Measurements from ENCODE around the gene DLG3.

The DLG3 gene

GRCh38 chrX:70442224-70442623, 2.4 kb upstream of the DLG3 start:
- H3K9me3 ChIP-seq (ENCODE audit: insufficient read depth, low read length, severe bottlenecking): no peaks in the 10 kb centered on the region
- H3K79me2 ChIP-seq (ENCODE audit: insufficient read depth, low read length): no peaks in the 10 kb centered on the region
- ATAC-seq (ENCODE audit: insufficient read depth, low read depth) (no peak), DNase-seq (no peak)
- peaks cover 3% of the 10 kb centered on the region for H3K27me3 ChIP-seq (ENCODE audit: insufficient read depth, low read length, poor library complexity)
- H3K9ac ChIP-seq (ENCODE audit: low read depth, low read length): no peak overlapping the region
- H3K27ac ChIP-seq (ENCODE audit: low read length): no peak overlapping the region
- H3K36me3 ChIP-seq (ENCODE audit: insufficient read depth, low read length): no peaks in the 10 kb centered on the region
- H4K20me1 ChIP-seq (ENCODE audit: insufficient read depth, low read length): no peaks in the 10 kb centered on the region
- H3K4me2 ChIP-seq (ENCODE audit: insufficient read depth, low read length): no peak overlapping the region
- no peaks in the 10 kb centered on the region for H3K4me1 ChIP-seq (ENCODE audit: insufficient read depth, low read length)
- no peak overlapping the region for H2AFZ ChIP-seq (ENCODE audit: low read depth, low read length)
- H3K4me3 ChIP-seq (ENCODE audit: low read depth in 1 of 2, low read length in 2 of 2): no peak overlapping the region
- no peak for TF ChIP-seq EZH2 (IDR thresholded peaks at IDR 0.05; ENCODE audit: borderline replicate concordance, low read depth, low read length, severe bottlenecking)
- TF ChIP-seq, protein P1, sequence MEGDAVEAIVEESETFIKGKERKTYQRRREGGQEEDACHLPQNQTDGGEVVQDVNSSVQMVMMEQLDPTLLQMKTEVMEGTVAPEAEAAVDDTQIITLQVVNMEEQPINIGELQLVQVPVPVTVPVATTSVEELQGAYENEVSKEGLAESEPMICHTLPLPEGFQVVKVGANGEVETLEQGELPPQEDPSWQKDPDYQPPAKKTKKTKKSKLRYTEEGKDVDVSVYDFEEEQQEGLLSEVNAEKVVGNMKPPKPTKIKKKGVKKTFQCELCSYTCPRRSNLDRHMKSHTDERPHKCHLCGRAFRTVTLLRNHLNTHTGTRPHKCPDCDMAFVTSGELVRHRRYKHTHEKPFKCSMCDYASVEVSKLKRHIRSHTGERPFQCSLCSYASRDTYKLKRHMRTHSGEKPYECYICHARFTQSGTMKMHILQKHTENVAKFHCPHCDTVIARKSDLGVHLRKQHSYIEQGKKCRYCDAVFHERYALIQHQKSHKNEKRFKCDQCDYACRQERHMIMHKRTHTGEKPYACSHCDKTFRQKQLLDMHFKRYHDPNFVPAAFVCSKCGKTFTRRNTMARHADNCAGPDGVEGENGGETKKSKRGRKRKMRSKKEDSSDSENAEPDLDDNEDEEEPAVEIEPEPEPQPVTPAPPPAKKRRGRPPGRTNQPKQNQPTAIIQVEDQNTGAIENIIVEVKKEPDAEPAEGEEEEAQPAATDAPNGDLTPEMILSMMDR (IDR thresholded peaks at IDR 0.05; ENCODE audit: borderline replicate concordance, extremely low read depth, low read length, poor library complexity, severe bottlenecking): no peak

- H4K20me1 ChIP-seq (ENCODE audit: insufficient read depth, low read length): no peaks in the 10 kb centered on the region
- no peak overlapping the region for H3K9ac ChIP-seq (ENCODE audit: low read depth, low read length)
- no peaks in the 10 kb centered on the region for H3K79me2 ChIP-seq (ENCODE audit: insufficient read depth, low read length)
- no peak overlapping the region for H3K4me2 ChIP-seq (ENCODE audit: insufficient read depth, low read length)
- H3K4me3 ChIP-seq (ENCODE audit: low read depth in 1 of 2, low read length in 2 of 2): no peak overlapping the region
- H2AFZ ChIP-seq (ENCODE audit: low read depth, low read length): no peak overlapping the region
- no peaks in the 10 kb centered on the region for H3K4me1 ChIP-seq (ENCODE audit: insufficient read depth, low read length)
- H3K27me3 ChIP-seq (ENCODE audit: insufficient read depth, low read length, poor library complexity): no peaks in the 10 kb centered on the region
- ATAC-seq (ENCODE audit: insufficient read depth, low read depth): no peak
- H3K36me3 ChIP-seq (ENCODE audit: insufficient read depth, low read length): no peaks in the 10 kb centered on the region
- no peak overlapping the region for H3K27ac ChIP-seq (ENCODE audit: low read length)
- TF ChIP-seq, protein P1 (IDR thresholded peaks at IDR 0.05; ENCODE audit: borderline replicate concordance, extremely low read depth, low read length, poor library complexity, severe bottlenecking): no peak
- no peak for TF ChIP-seq EZH2 (IDR thresholded peaks at IDR 0.05; ENCODE audit: borderline replicate concordance, low read depth, low read length, severe bottlenecking)
- no peaks in the 10 kb centered on the region for H3K9me3 ChIP-seq (ENCODE audit: insufficient read depth, low read length, severe bottlenecking)
- no peak for DNase-seq
Measured at GRCh38 chrX:70444946-70445656, 466 bp downstream of the DLG3 start.

DNA sequence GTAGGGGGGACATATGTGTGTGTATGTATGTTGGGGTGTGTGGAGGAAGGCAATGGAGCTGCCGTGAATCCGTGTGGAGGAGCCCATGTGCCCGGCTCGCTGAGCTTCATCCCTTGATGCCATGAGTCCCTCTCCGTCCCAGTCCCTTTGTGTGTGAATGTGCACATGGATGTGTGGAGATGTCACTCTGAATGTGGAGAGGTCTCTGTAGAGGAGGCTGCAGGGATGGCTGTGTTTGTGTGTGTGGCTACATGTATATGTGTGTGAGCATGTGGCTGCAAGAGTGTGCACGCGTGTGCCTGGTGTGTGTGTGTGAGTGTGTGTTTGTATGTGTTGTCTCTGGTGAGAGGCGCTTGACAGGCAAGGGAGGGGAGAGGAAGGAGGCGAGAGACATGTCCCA, 1.3 kb downstream of the DLG3 start:
- no peaks in the 10 kb centered on the region for H3K36me3 ChIP-seq (ENCODE audit: insufficient read depth, low read length)
- no peak overlapping the region for H3K9ac ChIP-seq (ENCODE audit: low read depth, low read length)
- H3K9me3 ChIP-seq (ENCODE audit: insufficient read depth, low read length, severe bottlenecking): no peaks in the 10 kb centered on the region
- TF ChIP-seq, protein P1 (IDR thresholded peaks at IDR 0.05; ENCODE audit: borderline replicate concordance, extremely low read depth, low read length, poor library complexity, severe bottlenecking): no peak
- TF ChIP-seq EZH2 (IDR thresholded peaks at IDR 0.05; ENCODE audit: borderline replicate concordance, low read depth, low read length, severe bottlenecking): no peak
- no peak for ATAC-seq (ENCODE audit: insufficient read depth, low read depth)
- no peaks in the 10 kb centered on the region for H3K27me3 ChIP-seq (ENCODE audit: insufficient read depth, low read length, poor library complexity)
- H3K79me2 ChIP-seq (ENCODE audit: insufficient read depth, low read length): no peaks in the 10 kb centered on the region
- H3K4me2 ChIP-seq (ENCODE audit: insufficient read depth, low read length): no peak overlapping the region
- H4K20me1 ChIP-seq (ENCODE audit: insufficient read depth, low read length): no peaks in the 10 kb centered on the region
- H3K27ac ChIP-seq (ENCODE audit: low read length): no peak overlapping the region
- no peak overlapping the region for H3K4me3 ChIP-seq (ENCODE audit: low read depth in 1 of 2, low read length in 2 of 2)
- DNase-seq: no peak
- H3K4me1 ChIP-seq (ENCODE audit: insufficient read depth, low read length): no peaks in the 10 kb centered on the region
- H2AFZ ChIP-seq (ENCODE audit: low read depth, low read length): no peak overlapping the region
